HCT116 (cell line): ENCODE measurements around the gene FOXC2.

ENCODE experiments used
- EZH2 ChIP-seq: fragments of 200-600 bp; sonication (generic); IDR thresholded peaks from 2 replicates; pipeline ENCODE4 v1.6.1; 2017; ENCODE audit warnings: antibody characterized with exemption, mixed run types
- POLR2A ChIP-seq: IDR thresholded peaks from 2 replicates; pipeline ENCODE4 v1.7.0; 2011; ENCODE audit warnings: borderline replicate concordance; ENCODE audit not compliant: insufficient read depth, insufficient read length; ENCODE audit errors: extremely low read depth

DNA sequence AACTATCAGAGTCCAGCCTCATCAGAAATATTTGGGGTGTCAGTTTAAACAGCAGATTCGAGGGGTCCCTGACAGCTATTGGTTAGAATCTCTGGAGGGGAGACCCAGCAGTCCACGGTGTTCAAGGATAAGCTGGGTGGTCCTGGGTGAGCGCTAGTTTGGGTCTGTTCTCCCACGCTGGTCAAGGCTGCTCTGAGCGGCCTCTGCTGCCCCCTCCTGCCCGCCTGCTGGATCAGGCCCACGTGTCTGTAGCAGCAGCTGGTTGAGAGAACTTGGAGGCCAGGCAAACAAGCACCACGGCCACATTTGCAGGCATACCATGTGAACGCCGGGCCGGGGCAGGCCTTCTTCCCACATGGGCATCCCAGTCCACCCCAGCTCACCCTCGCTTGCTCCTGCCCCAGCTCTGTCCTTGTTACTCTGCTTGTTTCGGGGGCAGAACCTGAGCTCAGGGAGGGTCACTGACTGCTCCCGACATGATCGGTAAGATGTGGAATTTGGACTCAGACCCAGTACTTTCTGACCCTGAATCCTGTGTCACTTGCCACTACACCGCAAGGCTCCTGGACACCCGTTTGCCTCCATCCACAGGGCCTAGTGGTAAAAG is 48.9 kb upstream of the FOXC2 start:
- no peak for TF ChIP-seq POLR2A
- TF ChIP-seq EZH2, result no peak
